ENCODE data around the gene EGLN3. TPM values are rescaled to one million over a fixed set of nuclear protein-coding genes. Genes with fewer than 3 reads are reported as not detected.

Gene EGLN3
- total RNA-seq, 1 experiment from 2014 or later: 9.5 TPM

- Mint-ChIP-seq H3K9me3 (ENCODE audit: unreplicated experiment) (no peaks in the 10 kb centered on the region), H3K27me3 (ENCODE audit: insufficient read depth, unreplicated experiment) (no peaks in the 10 kb centered on the region), H3K36me3 (ENCODE audit: insufficient read depth, unreplicated experiment) (no peaks in the 10 kb centered on the region), H3K4me1 (ENCODE audit: low read depth, unreplicated experiment) (no peaks in the 10 kb centered on the region), H3K4me3 (ENCODE audit: unreplicated experiment) (no peak overlapping the region), H3K27ac (ENCODE audit: unreplicated experiment) (no peak overlapping the region)
- Histone ChIP-seq H3K9me3 (no peaks in the 10 kb centered on the region), H3K4me3 (ENCODE audit: low read depth, low read length) (no peak overlapping the region), H3K4me1 (peaks cover 8% of the 10 kb centered on the region), H3K36me3 (ENCODE audit: control insufficient read depth, insufficient read depth, low read length) (no peaks in the 10 kb centered on the region), H3K27me3 (replicated peaks; ENCODE audit: control insufficient read depth, insufficient read depth, low read length) (no peaks in the 10 kb centered on the region)
- intact Hi-C loops (cut with micrococcal nuclease; ENCODE audit: unreplicated experiment): no loop called here
- ChIA-PET CTCF (no interaction called here), POLR2A (no interaction called here)
- no peak for DNase-seq
- BruUV-seq (replicated peaks): no TSS peak
- no peak for TF ChIP-seq CTCF (IDR thresholded peaks at IDR 0.05; ENCODE audit: insufficient read depth in 1 of 2, low read depth in 1 of 2, low read length in 1 of 2, severe bottlenecking in 1 of 2, unreplicated experiment in 1 of 2)
These were observed 9.2 kb downstream of the EGLN3 start for GRCh38 chr14:33941718-33942117.

DNA sequence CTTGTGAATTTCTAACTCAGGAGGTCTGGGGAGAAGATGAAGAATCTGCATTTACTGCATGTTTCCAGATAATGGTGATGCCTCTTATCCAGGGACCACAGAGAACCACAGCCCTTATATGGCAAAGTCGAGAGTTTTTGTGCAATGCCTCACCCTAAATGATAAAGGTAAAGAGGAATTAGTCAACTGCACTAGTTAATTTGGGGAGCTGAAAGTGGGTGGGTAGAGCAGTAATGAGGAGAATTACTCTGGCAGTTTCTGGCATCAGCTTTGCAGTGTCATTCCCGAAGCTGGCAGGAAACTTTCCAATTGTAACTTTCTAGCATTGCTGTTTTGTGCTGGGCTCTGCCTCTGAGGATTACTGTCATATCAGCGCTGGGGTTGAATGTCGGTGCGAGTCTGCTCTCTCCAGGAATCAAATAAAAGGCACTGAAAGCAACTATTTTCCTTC, 10.3 kb downstream of the EGLN3 start:
- Mint-ChIP-seq H3K4me3 (ENCODE audit: unreplicated experiment) (no peak overlapping the region), H3K27me3 (ENCODE audit: insufficient read depth, unreplicated experiment) (no peaks in the 10 kb centered on the region), H3K36me3 (ENCODE audit: insufficient read depth, unreplicated experiment) (no peaks in the 10 kb centered on the region), H3K27ac (ENCODE audit: unreplicated experiment) (no peak overlapping the region), H3K9me3 (ENCODE audit: unreplicated experiment) (no peaks in the 10 kb centered on the region), H3K4me1 (ENCODE audit: low read depth, unreplicated experiment) (no peaks in the 10 kb centered on the region)
- no TSS peak for BruUV-seq (replicated peaks)
- TF ChIP-seq CTCF (IDR thresholded peaks at IDR 0.05; ENCODE audit: insufficient read depth in 1 of 2, low read depth in 1 of 2, low read length in 1 of 2, severe bottlenecking in 1 of 2, unreplicated experiment in 1 of 2): no peak
- DNase-seq: no peak
- POLR2A ChIA-PET: no interaction called here
- no peaks in the 10 kb centered on the region for H3K9me3 ChIP-seq
- no peaks in the 10 kb centered on the region for H3K27me3 ChIP-seq (replicated peaks; ENCODE audit: control insufficient read depth, insufficient read depth, low read length)
- intact Hi-C loops (cut with micrococcal nuclease; ENCODE audit: unreplicated experiment): no loop called here
- H3K4me1 ChIP-seq: peaks cover 7% of the 10 kb centered on the region
- no peaks in the 10 kb centered on the region for H3K36me3 ChIP-seq (ENCODE audit: control insufficient read depth, insufficient read depth, low read length)
- H3K4me3 ChIP-seq (ENCODE audit: low read depth, low read length): no peak overlapping the region
- CTCF ChIA-PET: no interaction called here

DNA sequence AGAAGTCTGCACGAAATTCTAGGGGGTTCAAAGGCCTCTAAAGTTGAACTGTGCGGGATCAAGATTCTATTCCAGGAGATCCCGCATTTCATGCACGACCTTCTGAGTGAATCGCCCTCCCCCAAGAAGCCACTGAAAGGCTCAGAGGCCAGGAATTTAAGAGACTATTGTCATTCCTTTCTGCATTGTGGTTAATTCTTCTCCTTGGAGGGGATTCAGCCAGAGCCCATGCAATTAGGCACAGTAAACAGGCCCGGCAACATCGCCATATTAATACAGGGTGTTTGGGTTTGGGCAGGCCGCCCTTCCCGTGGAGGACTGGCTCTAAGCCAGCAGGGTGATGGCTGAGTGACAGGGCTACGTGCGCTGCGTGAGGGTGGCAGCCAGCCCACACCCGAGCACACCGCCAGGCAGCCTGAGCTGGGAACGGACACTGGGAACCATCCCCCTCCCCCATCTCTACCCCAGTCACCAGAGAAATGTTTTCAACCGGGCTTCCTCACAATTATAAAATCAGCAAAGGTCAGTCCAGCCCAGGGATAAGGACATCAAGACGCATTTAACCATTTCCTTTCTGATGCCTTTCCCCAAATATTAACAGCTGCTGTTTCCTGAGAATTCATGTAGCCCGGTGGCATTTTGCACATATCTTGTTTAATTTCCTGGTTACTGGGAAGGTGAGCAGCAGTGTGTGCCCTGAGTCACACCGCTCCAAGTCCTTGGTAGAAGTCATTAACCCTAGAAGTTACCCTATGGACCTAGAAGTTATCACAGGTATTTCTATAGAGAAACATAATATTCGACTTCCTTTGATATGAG, 12.5 kb downstream of the EGLN3 start:
- H3K27ac Mint-ChIP-seq (ENCODE audit: unreplicated experiment): no peak overlapping the region
- H3K27me3 Mint-ChIP-seq (ENCODE audit: insufficient read depth, unreplicated experiment): no peaks in the 10 kb centered on the region
- POLR2A ChIA-PET: no interaction called here
- Histone ChIP-seq H3K4me3 (ENCODE audit: low read depth, low read length) (no peak overlapping the region), H3K36me3 (ENCODE audit: control insufficient read depth, insufficient read depth, low read length) (no peaks in the 10 kb centered on the region), H3K27me3 (replicated peaks; ENCODE audit: control insufficient read depth, insufficient read depth, low read length) (no peaks in the 10 kb centered on the region), H3K4me1 (peaks cover 7% of the 10 kb centered on the region), H3K9me3 (no peaks in the 10 kb centered on the region)
- no peak for DNase-seq
- no peaks in the 10 kb centered on the region for H3K36me3 Mint-ChIP-seq (ENCODE audit: insufficient read depth, unreplicated experiment)
- H3K9me3 Mint-ChIP-seq (ENCODE audit: unreplicated experiment): no peaks in the 10 kb centered on the region
- no peak for TF ChIP-seq CTCF (IDR thresholded peaks at IDR 0.05; ENCODE audit: insufficient read depth in 1 of 2, low read depth in 1 of 2, low read length in 1 of 2, severe bottlenecking in 1 of 2, unreplicated experiment in 1 of 2)
- intact Hi-C loops (cut with micrococcal nuclease; ENCODE audit: unreplicated experiment): no loop called here
- H3K4me3 Mint-ChIP-seq (ENCODE audit: unreplicated experiment): no peak overlapping the region
- no peaks in the 10 kb centered on the region for H3K4me1 Mint-ChIP-seq (ENCODE audit: low read depth, unreplicated experiment)
- CTCF ChIA-PET: no interaction called here
- no TSS peak for BruUV-seq (replicated peaks)

All from Caco-2 (cell line).